ENCODE measurements around the gene LMTK3. TPM values are rescaled to one million over a fixed set of nuclear protein-coding genes. Genes with fewer than 3 reads are reported as not detected.

LMTK3 gene
- polyA plus RNA-seq, 1 donor = not detected

GRCh38 chr19:48445606-48446481, 65.8 kb downstream of the LMTK3 start, which contains the start of gene GRWD1:
TSS of gene GRWD1 (plus strand) at chr19:48445983. CDS start at chr19:48446006, 23 bp downstream.
- DNase-seq (ENCODE audit: low read depth) = peak; percentile 90

- DNase-seq (ENCODE audit: low read depth) = peak; percentile 56
These were observed 66.4 kb downstream of the LMTK3 start for GRCh38 chr19:48445256-48445605.

GRCh38 chr19:48444936-48445200, 66.8 kb downstream of the LMTK3 start:
- DNase-seq (ENCODE audit: low read depth) = no peak

- no peak for DNase-seq (ENCODE audit: low read depth)
These were observed 67.3 kb downstream of the LMTK3 start for GRCh38 chr19:48444129-48444935.

- no peak for DNase-seq (ENCODE audit: low read depth)
These were observed 67.9 kb downstream of the LMTK3 start for GRCh38 chr19:48443731-48444128.

GRCh38 chr19:48443256-48443655, 68.4 kb downstream of the LMTK3 start:
- no peak for DNase-seq (ENCODE audit: low read depth)

GRCh38 chr19:48442116-48443035, 69.3 kb downstream of the LMTK3 start:
- DNase-seq (ENCODE audit: low read depth) = no peak

- no peak for DNase-seq (ENCODE audit: low read depth)
These were observed 70.1 kb downstream of the LMTK3 start for GRCh38 chr19:48441360-48442050.

GRCh38 chr19:48436586-48436985, 75.0 kb downstream of the LMTK3 start:
- no peak for DNase-seq (ENCODE audit: low read depth)

Other genes with a start within 250 kb of the LMTK3 start
- gene ZNF114, start 241.8 kb downstream of the LMTK3 start, polyA plus RNA-seq (ENCODE audit: insufficient read length) = 1.9 TPM
- gene EMP3, start 186.3 kb downstream of the LMTK3 start, polyA plus RNA-seq (ENCODE audit: insufficient read length) = 143 TPM
- 18.6 TPM for gene TMEM143, start 147.9 kb downstream of the LMTK3 start, polyA plus RNA-seq (ENCODE audit: insufficient read length)
- not detected for gene SYNGR4, start 147.5 kb downstream of the LMTK3 start, polyA plus RNA-seq (ENCODE audit: insufficient read length)
- 109 TPM for gene KDELR1, start 120.3 kb downstream of the LMTK3 start, polyA plus RNA-seq (ENCODE audit: insufficient read length)
- 1.4 TPM for gene GRIN2D, start 118.2 kb downstream of the LMTK3 start, polyA plus RNA-seq (ENCODE audit: insufficient read length)
- 23.2 TPM for gene GRWD1, start 65.9 kb downstream of the LMTK3 start, polyA plus RNA-seq (ENCODE audit: insufficient read length)
- 0.81 TPM for gene KCNJ14, start 56.3 kb downstream of the LMTK3 start, polyA plus RNA-seq (ENCODE audit: insufficient read length)
- 45.7 TPM for gene CYTH2, start 42.5 kb downstream of the LMTK3 start, polyA plus RNA-seq (ENCODE audit: insufficient read length)
- gene SULT2B1, start 40.3 kb upstream of the LMTK3 start, polyA plus RNA-seq (ENCODE audit: insufficient read length) = 0.10 TPM
- not detected for gene SPACA4, start 94.9 kb upstream of the LMTK3 start, polyA plus RNA-seq (ENCODE audit: insufficient read length)
- not detected for gene FAM83E, start 103.2 kb upstream of the LMTK3 start, polyA plus RNA-seq (ENCODE audit: insufficient read length)
- gene RPL18, start 107.3 kb upstream of the LMTK3 start, polyA plus RNA-seq (ENCODE audit: insufficient read length) = 1,725 TPM
- gene SPHK2, start 107.7 kb upstream of the LMTK3 start, polyA plus RNA-seq (ENCODE audit: insufficient read length) = 9.0 TPM
- gene DBP, start 125.5 kb upstream of the LMTK3 start, polyA plus RNA-seq (ENCODE audit: insufficient read length) = 5.2 TPM
- 7.6 TPM for gene CA11, start 134.4 kb upstream of the LMTK3 start, polyA plus RNA-seq (ENCODE audit: insufficient read length)
- 2.9 TPM for gene NTN5, start 161.2 kb upstream of the LMTK3 start, polyA plus RNA-seq (ENCODE audit: insufficient read length)
- gene FUT2, start 184.1 kb upstream of the LMTK3 start, polyA plus RNA-seq (ENCODE audit: insufficient read length) = 0.83 TPM
- gene MAMSTR, start 207.9 kb upstream of the LMTK3 start, polyA plus RNA-seq (ENCODE audit: insufficient read length) = 146 TPM
- gene RASIP1, start 228.8 kb upstream of the LMTK3 start, polyA plus RNA-seq (ENCODE audit: insufficient read length) = 25.9 TPM
- 2.0 TPM for gene IZUMO1, start 235.1 kb upstream of the LMTK3 start, polyA plus RNA-seq (ENCODE audit: insufficient read length)
- 1.1 TPM for gene FUT1, start 240.8 kb upstream of the LMTK3 start, polyA plus RNA-seq (ENCODE audit: insufficient read length)
- gene FGF21, start 243.7 kb upstream of the LMTK3 start, polyA plus RNA-seq (ENCODE audit: insufficient read length) = not detected

Data from forelimb muscle (tissue), 1 donor.